Measurements from ENCODE around the gene NPHP4. TPM values are rescaled to one million over a fixed set of nuclear protein-coding genes. Genes with fewer than 3 reads are reported as not detected.
A peak's percentile ranks its signal among the peaks of the same experiment; 100 is the strongest.

The NPHP4 gene
- total RNA-seq, 8 experiments from 2014 or later: 4.5 to 20.2 (median 11.0) TPM

- WGBS, 10 experiments: 90 to 100% (median 94%) methylated on average over 2 to 7 of the region's 23 CpGs; no CpG with 5 or more reads in 7 of the 10 experiments
- Histone ChIP-seq H3K4me3 (no peak overlapping the region), H3K4me1 (replicated peaks in 1 of 2) (peaks cover 39 to 44% of the 10 kb centered on the region in 2 donors), H3K27ac (no peak overlapping the region)
- in situ Hi-C loops (cut with MboI; ENCODE audit: low pct_unique_long_range_greater_than_20kb in 2 of 9, low sequenced_read_pairs in 9 of 9, unreplicated experiment in 9 of 9): no loop called here
- ATAC-seq (replicated peaks in 6 of 8): no peak
Measured at GRCh38 chr1:5887349-5887970, 104.8 kb downstream of the NPHP4 start.

- peak overlapping the region in 1 of 2 donors; percentile 44 for H3K27ac ChIP-seq
- 68 to 100% (median 95%) methylated on average over 1 to 11 of the region's 25 CpGs; no CpG with 5 or more reads in 2 of the 10 experiments for WGBS, 10 experiments
- peaks cover 32 to 37% of the 10 kb centered on the region in 2 donors for H3K4me1 ChIP-seq (replicated peaks in 1 of 2)
- in situ Hi-C loops (cut with MboI; ENCODE audit: low pct_unique_long_range_greater_than_20kb in 2 of 9, low sequenced_read_pairs in 9 of 9, unreplicated experiment in 9 of 9): no loop called here
- H3K4me3 ChIP-seq: no peak overlapping the region
- no peak for ATAC-seq (replicated peaks in 6 of 8)
Measured at GRCh38 chr1:5886541-5887348, 105.5 kb downstream of the NPHP4 start.

GRCh38 chr1:5886140-5886483, 106.1 kb downstream of the NPHP4 start:
- ATAC-seq (replicated peaks in 6 of 8): no peak
- Histone ChIP-seq H3K4me1 (replicated peaks in 1 of 2) (peaks cover 25 to 30% of the 10 kb centered on the region in 2 donors), H3K27ac (peak overlapping the region in 1 of 2 donors; percentile 44), H3K4me3 (no peak overlapping the region)
- in situ Hi-C loops (cut with MboI; ENCODE audit: low pct_unique_long_range_greater_than_20kb in 2 of 9, low sequenced_read_pairs in 9 of 9, unreplicated experiment in 9 of 9): no loop called here
- WGBS, 10 experiments: 92 to 100% (median 96%) methylated on average over 1 to 10 of the region's 10 CpGs; no CpG with 5 or more reads in 2 of the 10 experiments

- Histone ChIP-seq H3K27ac (no peak overlapping the region), H3K4me3 (no peak overlapping the region), H3K4me1 (replicated peaks in 1 of 2) (peaks cover 20 to 27% of the 10 kb centered on the region in 2 donors)
- no peak for ATAC-seq (replicated peaks in 6 of 8)
- WGBS, 10 experiments: 75 to 100% (median 89%) methylated on average over 4 to 18 of the region's 18 CpGs; no CpG with 5 or more reads in 1 of the 10 experiments
- in situ Hi-C loops (cut with MboI; ENCODE audit: low pct_unique_long_range_greater_than_20kb in 2 of 9, low sequenced_read_pairs in 9 of 9, unreplicated experiment in 9 of 9): no loop called here
Measured at GRCh38 chr1:5885471-5886139, 106.6 kb downstream of the NPHP4 start.

- in situ Hi-C loops (cut with MboI; ENCODE audit: low pct_unique_long_range_greater_than_20kb in 2 of 9, low sequenced_read_pairs in 9 of 9, unreplicated experiment in 9 of 9): no loop called here
- 89 to 100% (median 94%) methylated on average over 3 to 5 of the region's 13 CpGs; no CpG with 5 or more reads in 7 of the 10 experiments for WGBS, 10 experiments
- no peak for ATAC-seq (replicated peaks in 6 of 8)
- H3K27ac ChIP-seq: no peak overlapping the region
- H3K4me3 ChIP-seq: no peak overlapping the region
- peaks cover 5 to 12% of the 10 kb centered on the region in 2 donors for H3K4me1 ChIP-seq (replicated peaks in 1 of 2)
Measured at GRCh38 chr1:5884110-5884509, 108.1 kb downstream of the NPHP4 start.

GRCh38 chr1:5883129-5884048, 108.8 kb downstream of the NPHP4 start:
- no peak overlapping the region for H3K4me3 ChIP-seq
- ATAC-seq (replicated peaks in 6 of 8): no peak
- H3K4me1 ChIP-seq (replicated peaks in 1 of 2): peaks cover 0 to 4% of the 10 kb centered on the region in 2 donors
- in situ Hi-C loops (cut with MboI; ENCODE audit: low pct_unique_long_range_greater_than_20kb in 2 of 9, low sequenced_read_pairs in 9 of 9, unreplicated experiment in 9 of 9): no loop called here
- 88 to 98% (median 95%) methylated on average over 2 to 27 of the region's 30 CpGs; no CpG with 5 or more reads in 3 of the 10 experiments for WGBS, 10 experiments
- H3K27ac ChIP-seq: no peak overlapping the region

- no peaks in the 10 kb centered on the region for H3K4me1 ChIP-seq (replicated peaks in 1 of 2)
- H3K27ac ChIP-seq: no peak overlapping the region
- WGBS, 10 experiments: 84 to 100% (median 93%) methylated on average over 1 to 23 of the region's 27 CpGs; no CpG with 5 or more reads in 2 of the 10 experiments
- no peak overlapping the region for H3K4me3 ChIP-seq
- ATAC-seq (replicated peaks in 6 of 8): no peak
- in situ Hi-C loops (cut with MboI; ENCODE audit: low pct_unique_long_range_greater_than_20kb in 2 of 9, low sequenced_read_pairs in 9 of 9, unreplicated experiment in 9 of 9): no loop called here
Measured at GRCh38 chr1:5882367-5883128, 109.7 kb downstream of the NPHP4 start.

GRCh38 chr1:5881526-5882222, 110.6 kb downstream of the NPHP4 start:
- peak overlapping the region in 1 of 2 donors; percentile 13 for H3K27ac ChIP-seq
- H3K4me3 ChIP-seq: no peak overlapping the region
- WGBS, 10 experiments: 80 to 100% (median 99%) methylated on average over 1 to 9 of the region's 22 CpGs; no CpG with 5 or more reads in 2 of the 10 experiments
- no peaks in the 10 kb centered on the region for H3K4me1 ChIP-seq (replicated peaks in 1 of 2)
- in situ Hi-C loops (cut with MboI; ENCODE audit: low pct_unique_long_range_greater_than_20kb in 2 of 9, low sequenced_read_pairs in 9 of 9, unreplicated experiment in 9 of 9): no loop called here
- no peak for ATAC-seq (replicated peaks in 6 of 8)

- Histone ChIP-seq H3K27ac (peak overlapping the region in 1 of 2 donors; percentile 13), H3K4me1 (replicated peaks in 1 of 2) (no peaks in the 10 kb centered on the region), H3K4me3 (no peak overlapping the region)
- WGBS, 10 experiments: 87 to 100% (median 96%) methylated on average over 1 to 23 of the region's 25 CpGs; no CpG with 5 or more reads in 1 of the 10 experiments
- in situ Hi-C loops (cut with MboI; ENCODE audit: low pct_unique_long_range_greater_than_20kb in 2 of 9, low sequenced_read_pairs in 9 of 9, unreplicated experiment in 9 of 9): no loop called here
- no peak for ATAC-seq (replicated peaks in 6 of 8)
Measured at GRCh38 chr1:5880630-5881405, 111.4 kb downstream of the NPHP4 start.

GRCh38 chr1:5879421-5879820, 112.8 kb downstream of the NPHP4 start:
- in situ Hi-C loops (cut with MboI; ENCODE audit: low pct_unique_long_range_greater_than_20kb in 2 of 9, low sequenced_read_pairs in 9 of 9, unreplicated experiment in 9 of 9): no loop called here
- no peak overlapping the region for H3K4me3 ChIP-seq
- H3K4me1 ChIP-seq (replicated peaks in 1 of 2): no peaks in the 10 kb centered on the region
- H3K27ac ChIP-seq: no peak overlapping the region
- 82 to 100% (median 100%) methylated on average over 1 to 3 of the region's 7 CpGs; no CpG with 5 or more reads in 7 of the 10 experiments for WGBS, 10 experiments
- no peak for ATAC-seq (replicated peaks in 6 of 8)

- ATAC-seq (replicated peaks in 6 of 8): no peak
- in situ Hi-C loops (cut with MboI; ENCODE audit: low pct_unique_long_range_greater_than_20kb in 2 of 9, low sequenced_read_pairs in 9 of 9, unreplicated experiment in 9 of 9): no loop called here
- 58 to 78% (median 61%) methylated on average over 2 to 3 of the region's 4 CpGs; no CpG with 5 or more reads in 7 of the 10 experiments for WGBS, 10 experiments
Measured at GRCh38 chr1:5878971-5879370, 113.3 kb downstream of the NPHP4 start.

More at GRCh38 chr1:5878971-5879370, 113.3 kb downstream of the NPHP4 start:
- Histone ChIP-seq H3K4me3 (no peak overlapping the region), H3K27ac (no peak overlapping the region), H3K4me1 (replicated peaks in 1 of 2) (no peaks in the 10 kb centered on the region)
